Sigmoid colon (tissue), 4 donors: ENCODE measurements around the gene FEV.

ENCODE experiments used
- EP300 ChIP-seq, 4 donors: sonication (generic); formaldehyde crosslinking; IDR thresholded peaks; one replicate each; pipeline ENCODE4 v1.6.1; 2017; ENCODE audit warnings: antibody characterized with exemption in 4 of 4
- TF ChIP-seq, protein P1 (sequence below), 4 experiments: fragments of 450-650 bp in 3 of 4; fragments of 200-600 bp in 1 of 4; IDR thresholded peaks; one replicate each; pipeline ENCODE4 v1.5.1; 2016 to 2019; ENCODE audit warnings: antibody characterized with exemption in 4 of 4, mild to moderate bottlenecking in 3 of 4, moderate library complexity in 2 of 4

DNA sequence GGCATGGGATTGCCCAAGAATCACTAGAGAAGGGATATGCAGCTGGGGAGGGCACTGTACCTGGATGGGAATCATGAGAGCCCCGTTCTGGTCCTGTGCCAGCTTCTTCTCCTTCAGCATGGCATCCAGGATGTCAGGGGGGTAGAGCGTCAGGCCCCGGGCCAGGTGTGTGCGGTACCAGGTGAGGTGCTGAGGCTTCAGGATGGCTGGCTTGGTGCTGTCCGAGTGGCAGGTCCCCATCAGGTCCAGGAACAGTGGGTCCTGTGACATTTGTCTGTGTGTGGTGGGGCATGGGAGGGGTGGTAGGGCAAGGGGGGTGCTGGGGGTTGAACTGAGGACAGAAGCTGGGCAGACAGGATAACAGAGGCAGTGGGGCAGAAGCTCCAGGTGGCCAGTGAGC lies 43.2 kb upstream of the FEV start:
- TF ChIP-seq EP300 (IDR thresholded peaks at IDR 0.05): no peak
- TF ChIP-seq, protein P1, sequence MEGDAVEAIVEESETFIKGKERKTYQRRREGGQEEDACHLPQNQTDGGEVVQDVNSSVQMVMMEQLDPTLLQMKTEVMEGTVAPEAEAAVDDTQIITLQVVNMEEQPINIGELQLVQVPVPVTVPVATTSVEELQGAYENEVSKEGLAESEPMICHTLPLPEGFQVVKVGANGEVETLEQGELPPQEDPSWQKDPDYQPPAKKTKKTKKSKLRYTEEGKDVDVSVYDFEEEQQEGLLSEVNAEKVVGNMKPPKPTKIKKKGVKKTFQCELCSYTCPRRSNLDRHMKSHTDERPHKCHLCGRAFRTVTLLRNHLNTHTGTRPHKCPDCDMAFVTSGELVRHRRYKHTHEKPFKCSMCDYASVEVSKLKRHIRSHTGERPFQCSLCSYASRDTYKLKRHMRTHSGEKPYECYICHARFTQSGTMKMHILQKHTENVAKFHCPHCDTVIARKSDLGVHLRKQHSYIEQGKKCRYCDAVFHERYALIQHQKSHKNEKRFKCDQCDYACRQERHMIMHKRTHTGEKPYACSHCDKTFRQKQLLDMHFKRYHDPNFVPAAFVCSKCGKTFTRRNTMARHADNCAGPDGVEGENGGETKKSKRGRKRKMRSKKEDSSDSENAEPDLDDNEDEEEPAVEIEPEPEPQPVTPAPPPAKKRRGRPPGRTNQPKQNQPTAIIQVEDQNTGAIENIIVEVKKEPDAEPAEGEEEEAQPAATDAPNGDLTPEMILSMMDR (IDR thresholded peaks at IDR 0.05): no peak
